ENCODE data around the gene ARHGAP33. TPM values are rescaled to one million over a fixed set of nuclear protein-coding genes. Genes with fewer than 3 reads are reported as not detected.

ARHGAP33 gene
- total and polyA plus RNA-seq, 4 donors: 3.1 to 16.6 (median 12.2) TPM

DNA sequence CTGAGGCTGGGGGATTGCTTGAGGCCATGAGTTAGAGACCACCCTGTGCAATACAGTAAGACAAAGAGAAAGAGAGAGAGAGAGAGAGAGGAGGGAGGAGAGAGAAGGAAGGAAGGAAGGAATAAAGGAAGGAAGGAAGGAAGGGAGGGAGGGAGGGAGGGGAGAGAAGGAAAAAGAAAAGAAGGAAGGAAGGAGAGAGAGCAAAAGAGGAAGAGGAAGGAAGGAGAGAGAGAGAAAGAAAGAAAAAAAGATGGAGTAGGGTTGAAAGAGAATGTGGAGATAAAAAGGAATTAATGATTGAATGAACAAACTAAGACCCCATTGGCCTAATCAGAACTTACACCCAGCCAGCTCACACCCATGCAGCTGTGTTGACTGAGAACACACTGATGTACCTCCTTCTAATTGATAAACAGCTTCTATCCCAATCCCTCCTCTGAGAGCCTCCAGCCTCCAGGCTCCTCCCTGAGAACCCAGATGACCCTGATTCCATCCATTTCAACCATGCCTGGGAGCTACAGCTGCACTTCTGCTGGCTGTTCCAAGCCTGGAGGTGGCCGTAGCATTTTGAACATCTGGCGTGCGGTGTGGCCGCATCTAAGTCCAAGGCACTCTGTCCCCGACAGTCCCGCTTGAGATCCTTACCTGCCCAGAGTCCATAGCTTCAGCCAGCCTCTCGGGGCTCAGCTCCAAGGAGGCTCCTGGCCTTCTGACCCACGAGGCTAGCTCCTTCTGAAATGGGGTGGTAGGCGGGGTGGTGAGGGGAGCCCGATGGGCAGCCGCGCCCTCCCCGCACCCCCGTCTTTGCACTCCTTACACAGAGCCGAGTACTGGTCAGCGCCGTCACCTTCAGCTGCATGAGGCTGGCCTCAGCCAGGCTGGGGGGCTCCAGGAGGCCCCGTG is 36.2 kb downstream of the ARHGAP33 start:
- Histone ChIP-seq H3K27me3 (ENCODE audit: control insufficient read depth in 3 of 3, insufficient read depth in 3 of 3, low read length in 2 of 3) (peaks cover 0 to 4% (median 0%) of the 10 kb centered on the region in 3 donors), H3K9ac (ENCODE audit: insufficient read depth in 1 of 2, low read length in 2 of 2) (no peak overlapping the region), H3K27ac (ENCODE audit: low read depth in 1 of 2, low read length in 1 of 2) (no peak overlapping the region), H3K9me3 (ENCODE audit: control insufficient read depth in 4 of 4, insufficient read depth in 3 of 4, low read length in 3 of 4) (no peaks in the 10 kb centered on the region), H3K4me1 (ENCODE audit: control insufficient read depth in 5 of 5, insufficient read depth in 5 of 5, low read length in 5 of 5) (no peaks in the 10 kb centered on the region), H3K4me3 (no peak overlapping the region), H3K36me3 (ENCODE audit: control insufficient read depth in 4 of 4, insufficient read depth in 4 of 4, low read length in 4 of 4) (no peaks in the 10 kb centered on the region)
- 71 to 83% methylated on average over 18 of the region's 18 CpGs for WGBS, 2 donors
- ATAC-seq (ENCODE audit: insufficient read depth, low FRiP score): no peak
- DNase-seq: no peak
- TF ChIP-seq, protein P1, sequence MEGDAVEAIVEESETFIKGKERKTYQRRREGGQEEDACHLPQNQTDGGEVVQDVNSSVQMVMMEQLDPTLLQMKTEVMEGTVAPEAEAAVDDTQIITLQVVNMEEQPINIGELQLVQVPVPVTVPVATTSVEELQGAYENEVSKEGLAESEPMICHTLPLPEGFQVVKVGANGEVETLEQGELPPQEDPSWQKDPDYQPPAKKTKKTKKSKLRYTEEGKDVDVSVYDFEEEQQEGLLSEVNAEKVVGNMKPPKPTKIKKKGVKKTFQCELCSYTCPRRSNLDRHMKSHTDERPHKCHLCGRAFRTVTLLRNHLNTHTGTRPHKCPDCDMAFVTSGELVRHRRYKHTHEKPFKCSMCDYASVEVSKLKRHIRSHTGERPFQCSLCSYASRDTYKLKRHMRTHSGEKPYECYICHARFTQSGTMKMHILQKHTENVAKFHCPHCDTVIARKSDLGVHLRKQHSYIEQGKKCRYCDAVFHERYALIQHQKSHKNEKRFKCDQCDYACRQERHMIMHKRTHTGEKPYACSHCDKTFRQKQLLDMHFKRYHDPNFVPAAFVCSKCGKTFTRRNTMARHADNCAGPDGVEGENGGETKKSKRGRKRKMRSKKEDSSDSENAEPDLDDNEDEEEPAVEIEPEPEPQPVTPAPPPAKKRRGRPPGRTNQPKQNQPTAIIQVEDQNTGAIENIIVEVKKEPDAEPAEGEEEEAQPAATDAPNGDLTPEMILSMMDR (IDR thresholded peaks at IDR 0.05; ENCODE audit: control extremely low read depth, extremely low read depth): no peak

DNA sequence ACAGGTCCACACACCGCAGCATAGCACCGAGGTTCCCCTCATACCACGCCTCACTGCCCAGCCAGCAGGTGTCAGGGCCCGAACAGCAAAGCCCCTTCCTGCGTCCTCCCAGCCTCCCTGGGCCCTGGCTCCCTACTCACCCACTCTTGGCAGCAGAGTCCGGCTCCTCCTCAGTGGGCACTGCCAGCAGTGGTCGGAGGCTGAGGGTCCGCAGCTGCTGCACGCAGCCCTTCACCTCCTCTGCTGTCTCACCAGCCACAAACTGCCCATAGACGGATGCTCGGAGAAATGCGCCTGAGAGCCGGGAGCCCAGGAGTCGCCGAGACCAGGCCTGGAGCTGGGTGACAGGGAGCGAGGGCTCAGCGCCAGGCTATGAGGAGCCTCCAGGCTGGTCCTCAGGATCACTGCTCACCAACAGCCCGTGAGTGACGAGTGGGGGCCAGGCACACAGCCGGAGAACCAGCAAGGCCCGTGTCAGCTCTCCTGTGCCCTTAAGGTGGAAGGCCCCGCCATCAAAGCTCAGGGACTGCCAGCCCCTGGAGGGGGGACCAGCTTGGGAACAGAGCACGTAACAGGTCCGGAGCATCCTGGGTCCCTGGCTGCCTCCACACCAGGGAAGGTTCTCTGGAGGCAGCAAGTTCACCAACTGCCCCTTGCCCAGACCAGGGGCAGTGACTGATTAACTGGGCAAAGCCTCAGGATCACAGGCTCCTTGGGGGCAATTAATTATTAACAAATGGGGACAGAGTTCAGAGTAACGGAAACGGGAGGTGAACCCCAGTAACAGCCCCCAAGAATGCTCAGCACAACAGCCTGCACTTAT is 37.1 kb downstream of the ARHGAP33 start, which contains the start of gene PRODH2:
Gene PRODH2 (minus strand): TSS at position 626 of the 823 bp plus-strand sequence. CDS start 40 bp downstream, at position 586.
- Histone ChIP-seq H3K9me3 (ENCODE audit: control insufficient read depth in 4 of 4, insufficient read depth in 3 of 4, low read length in 3 of 4) (no peaks in the 10 kb centered on the region), H3K27me3 (ENCODE audit: control insufficient read depth in 3 of 3, insufficient read depth in 3 of 3, low read length in 2 of 3) (peaks cover 0 to 4% (median 0%) of the 10 kb centered on the region in 3 donors), H3K27ac (ENCODE audit: low read depth in 1 of 2, low read length in 1 of 2) (no peak within 1 kb of the TSS), H3K4me1 (ENCODE audit: control insufficient read depth in 5 of 5, insufficient read depth in 5 of 5, low read length in 5 of 5) (no peaks in the 10 kb centered on the region), H3K36me3 (ENCODE audit: control insufficient read depth in 4 of 4, insufficient read depth in 4 of 4, low read length in 4 of 4) (no peaks in the 10 kb centered on the region), H3K4me3 (no peak within 1 kb of the TSS), H3K9ac (ENCODE audit: insufficient read depth in 1 of 2, low read length in 2 of 2) (no peak within 1 kb of the TSS)
- TF ChIP-seq, protein P1 (IDR thresholded peaks at IDR 0.05; ENCODE audit: control extremely low read depth, extremely low read depth): no peak
- no peak for ATAC-seq (ENCODE audit: insufficient read depth, low FRiP score)
- DNase-seq: no peak
- 70 to 82% methylated on average over 26 of the region's 26 CpGs for WGBS, 2 donors

DNA sequence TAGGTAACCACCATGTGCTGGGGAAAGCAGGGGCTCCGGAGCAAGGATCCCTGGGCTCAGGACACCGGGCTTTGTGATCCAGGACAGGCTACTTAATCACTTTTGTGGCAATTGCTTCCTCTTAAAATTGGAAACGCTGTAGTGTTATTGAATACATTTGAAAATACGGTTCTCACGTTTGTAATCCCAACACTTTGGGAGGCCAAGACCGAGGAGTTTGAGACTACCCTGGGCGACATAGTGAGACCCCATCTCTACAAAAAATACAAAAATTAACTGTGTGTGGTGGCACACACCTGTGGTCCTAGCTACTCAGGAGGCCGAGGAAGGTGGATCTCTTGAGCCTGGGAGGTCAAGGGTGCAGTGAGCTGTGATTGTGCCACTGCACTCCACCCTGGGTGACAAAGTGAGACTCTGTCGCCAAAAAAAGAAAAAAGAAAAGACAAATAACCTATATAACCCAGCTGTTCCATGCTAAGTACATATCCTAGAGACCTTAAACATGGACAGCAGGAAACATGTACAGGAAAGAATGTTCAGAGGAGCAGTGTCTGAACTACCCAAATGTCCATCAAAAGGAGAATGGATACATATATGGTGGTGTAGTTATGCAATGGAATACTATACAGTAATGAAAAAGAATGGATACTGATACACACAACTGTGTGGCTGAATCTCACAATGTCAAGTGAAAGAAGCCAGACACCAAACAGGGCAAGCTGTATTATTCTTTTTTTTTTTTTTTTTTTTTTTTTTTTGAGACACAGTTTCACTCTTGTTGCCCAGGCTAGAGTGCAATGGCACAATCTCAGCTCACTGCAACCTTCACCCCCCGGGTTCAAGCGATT is 37.9 kb downstream of the ARHGAP33 start:
- DNase-seq: no peak
- TF ChIP-seq, protein P1 (IDR thresholded peaks at IDR 0.05; ENCODE audit: control extremely low read depth, extremely low read depth): no peak
- H3K27ac ChIP-seq (ENCODE audit: low read depth in 1 of 2, low read length in 1 of 2): no peak overlapping the region
- no peaks in the 10 kb centered on the region for H3K9me3 ChIP-seq (ENCODE audit: control insufficient read depth in 4 of 4, insufficient read depth in 3 of 4, low read length in 3 of 4)
- WGBS, 2 donors: 88 to 89% methylated on average over 11 of the region's 11 CpGs
- peaks cover 0 to 4% (median 0%) of the 10 kb centered on the region in 3 donors for H3K27me3 ChIP-seq (ENCODE audit: control insufficient read depth in 3 of 3, insufficient read depth in 3 of 3, low read length in 2 of 3)
- no peak overlapping the region for H3K4me3 ChIP-seq
- no peaks in the 10 kb centered on the region for H3K4me1 ChIP-seq (ENCODE audit: control insufficient read depth in 5 of 5, insufficient read depth in 5 of 5, low read length in 5 of 5)
- no peak for ATAC-seq (ENCODE audit: insufficient read depth, low FRiP score)
- H3K36me3 ChIP-seq (ENCODE audit: control insufficient read depth in 4 of 4, insufficient read depth in 4 of 4, low read length in 4 of 4): no peaks in the 10 kb centered on the region
- no peak overlapping the region for H3K9ac ChIP-seq (ENCODE audit: insufficient read depth in 1 of 2, low read length in 2 of 2)

Data from lung (tissue), 12 donors.